Pancreas (tissue), 10 donors: ENCODE measurements around the gene SRGAP2C. TPM values are rescaled to one million over a fixed set of nuclear protein-coding genes. Genes with fewer than 3 reads are reported as not detected.
"Not testable (repeated sequence)": the region's sequence is repeated elsewhere in the genome, so short reads cannot be mapped to it uniquely, and the experiment has no call there.

Source experiments
- ATAC-seq, 4 donors: fragments of 200-7000 bp; cut with Tn5 transposase; one replicate each; pipeline versions ENCODE4 v1.8.0 to v1.9.1; 2020; ENCODE audit warnings: mild to moderate bottlenecking in 4 of 4, moderate library complexity in 4 of 4
- DNase-seq, 6 donors: peaks; one replicate each; pipeline ENCODE4 v3.0.0-alpha.2; 2020
- FAIRE-seq: peaks from 2 replicates; lab custom pipeline; 2012; peaks lifted over from hg19 to GRCh38; lab: Jason Lieb, UNC
- H3K27ac ChIP-seq, 4 donors: fragments of 200-600 bp; sonication (generic); 1 replicate in 3 of 4; 2 replicates in 1 of 4; pipeline versions ENCODE4 v1.5.0 to v1.8.0; 2020
- H3K27me3 ChIP-seq, 4 donors: fragments of 200-600 bp; one replicate each; pipeline ENCODE4 v1.8.0; 2021
- H3K36me3 ChIP-seq, 3 donors: fragments of 200-600 bp; sonication (generic) in 1 of 3; one replicate each; pipeline versions ENCODE4 v1.5.0 to v1.8.0; 2020 to 2021
- H3K4me1 ChIP-seq, 3 donors: fragments of 200-600 bp; one replicate each; pipeline ENCODE4 v1.8.0; 2021
- H3K4me3 ChIP-seq, 4 donors: fragments of 200-600 bp; sonication (generic) in 2 of 4; one replicate each; pipeline versions ENCODE4 v1.5.0 to v1.8.0; 2020 to 2021
- H3K9me3 ChIP-seq, 4 donors: fragments of 200-600 bp; one replicate each; pipeline ENCODE4 v1.8.0; 2021
- WGBS, 2 donors: extraction: QIAGEN DNeasy Blood & Tissue Kit; methylation state at CpG; one replicate each; pipeline ENCODE4 v1.1.7; 2013; 5-methylcytosine and 5-hydroxymethylcytosine counted together
- intact Hi-C, 3 donors: fragments of 100-400 bp; cut with DNase I; formaldehyde crosslinking; loops; one replicate each; pipeline versions ENCODE4 v1.11.1 to v1.14.2; 2022
- polyA plus RNA-seq, 2 donors: library from polyadenylated mRNA; stranded (reverse); fragments of 200-250 nt; gene quantifications; one replicate each; pipeline ENCODE4 v1.2.3, GENCODE V29; 2013
- total RNA-seq, 6 donors: library from RNA; stranded (reverse); fragmentation: NEBNext Ultra II Directional in 4 of 6; extraction: Animal tissue kit (Norgen Biotek cat#: 25700) in 4 of 6; gene quantifications; one replicate each; pipeline versions ENCODE4 v1.2.1 to v1.2.4, GENCODE V29; 2021 to 2023
- donor health status: healthy with polysubstance abuse.
- donor health status: DM: no; HTN: no; CAD: no; lungs with moderate emphysema.
- donor health status: DM: no; HTN: no; CAD: no.
- donor health status: control.
- donor health status: control.
- donor health status: Bipolar disorder and iron deficiency.
- donor health status: DM: yes; HTN: yes; CAD: no.
- donor health status: DM: no; HTN: no; CAD: no.
- donor health status: DM: no; HTN: no; CAD: no.
- donor health status: DM: yes; HTN: yes; CAD: no.

The SRGAP2C gene
- total and polyA plus RNA-seq, 8 donors, result 2.2 to 12.4 (median 4.8) TPM

DNA sequence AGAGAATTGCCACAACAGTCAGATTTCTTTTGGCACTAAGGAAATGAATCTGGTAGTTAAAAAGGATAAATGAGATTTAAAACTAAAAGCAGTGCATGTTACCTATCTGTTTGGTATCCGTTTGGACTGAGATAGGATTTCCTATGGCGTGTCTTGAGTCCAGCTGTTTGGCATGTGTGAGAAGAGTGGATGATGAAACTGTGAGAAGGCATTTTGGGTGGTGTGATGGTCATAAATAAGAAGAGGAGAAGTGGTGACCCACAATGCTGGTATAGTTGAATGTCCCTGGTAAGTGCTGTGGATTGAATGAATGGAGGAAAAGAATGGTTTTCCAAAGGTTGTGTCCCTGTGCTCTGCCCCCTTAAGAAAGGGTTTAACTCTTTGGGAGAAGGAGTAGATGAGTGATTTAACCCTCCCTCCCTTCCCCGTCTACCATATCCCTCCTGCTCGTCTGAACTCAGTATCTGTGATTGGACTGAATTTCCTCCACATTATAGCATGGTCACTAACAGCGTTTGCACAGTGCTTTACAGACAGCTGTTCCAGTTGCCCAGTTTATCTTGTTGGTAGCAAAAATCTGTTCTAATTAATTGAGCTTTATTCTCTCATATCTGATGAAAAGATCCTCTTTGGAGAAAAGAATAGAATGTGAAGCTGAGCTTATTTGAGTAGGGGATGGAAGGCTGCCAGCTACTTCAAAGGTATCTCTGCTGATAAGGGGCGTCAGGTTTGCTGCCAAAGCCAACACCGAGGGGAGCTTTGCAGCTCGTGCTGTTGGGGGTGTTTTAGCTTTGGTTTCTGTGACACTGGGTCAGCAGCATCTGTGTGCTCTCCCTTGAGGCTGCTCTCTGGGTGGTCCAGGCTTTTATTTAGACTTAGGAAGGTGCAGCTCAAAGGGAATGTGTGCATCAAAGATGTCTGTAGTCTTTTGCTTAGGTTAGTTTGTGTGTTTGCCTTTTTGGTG is 148.1 kb downstream of the SRGAP2C start:
- no CpG with 5 or more reads among the region's 8 CpGs for WGBS, 2 donors
- FAIRE-seq, DNase-seq, intact Hi-C loops, H3K4me3 ChIP-seq, H3K36me3 ChIP-seq, H3K9me3 ChIP-seq, H3K27ac ChIP-seq, H3K27me3 ChIP-seq, H3K4me1 ChIP-seq: not testable (repeated sequence)
- ATAC-seq, result peak in 3 of 4 donors; percentile 14 to 44 (median 42)

DNA sequence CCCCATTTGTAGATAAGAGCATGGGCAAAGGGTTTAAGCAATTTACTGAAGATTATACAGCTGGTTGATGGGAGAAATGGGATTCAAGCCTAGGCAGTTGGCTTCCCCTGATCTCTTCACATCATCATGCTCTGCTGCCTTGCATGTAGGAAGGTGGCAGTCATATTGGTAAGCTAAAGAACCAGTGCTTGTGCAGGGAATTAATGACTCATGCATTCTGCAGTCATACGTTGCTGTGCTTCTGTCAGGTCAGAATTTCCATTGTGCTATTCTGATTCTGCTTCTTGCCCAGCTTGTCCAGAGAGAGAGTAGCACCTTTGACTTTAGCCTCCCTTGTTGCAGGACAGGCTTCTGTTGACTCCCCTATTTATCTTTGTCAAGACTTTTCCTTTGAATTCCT is 153.2 kb downstream of the SRGAP2C start:
- ATAC-seq, result peak in 1 of 4 donors; percentile 22
- H3K9me3 ChIP-seq, H3K27ac ChIP-seq, H3K4me1 ChIP-seq, H3K4me3 ChIP-seq, FAIRE-seq, H3K27me3 ChIP-seq, intact Hi-C loops, H3K36me3 ChIP-seq, DNase-seq: not testable (repeated sequence)
- whole genome bisulfite sequencing, 2 donors, result no CpG with 5 or more reads among the region's 1 CpG

DNA sequence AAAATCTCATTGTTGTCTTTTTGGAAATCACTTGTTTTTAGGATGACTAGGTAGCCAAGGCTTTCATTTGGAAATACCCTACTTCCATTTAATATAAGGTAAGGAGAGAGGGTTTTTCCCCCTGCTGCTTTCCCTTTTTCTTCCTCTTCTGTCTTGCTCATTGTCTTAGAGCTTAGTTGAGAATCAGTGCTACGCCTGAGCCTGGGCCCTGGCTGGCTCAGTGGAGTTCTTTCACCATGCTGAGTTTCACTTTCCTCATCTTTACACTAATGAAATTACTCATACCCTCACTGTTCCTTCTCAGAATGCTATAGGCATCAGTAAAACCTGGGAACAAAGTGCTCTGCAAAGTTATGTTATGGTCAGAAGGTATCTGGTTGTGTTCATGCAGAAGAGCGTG is 154.8 kb downstream of the SRGAP2C start:
- DNase-seq, H3K36me3 ChIP-seq, H3K27ac ChIP-seq, ATAC-seq, H3K4me3 ChIP-seq, H3K27me3 ChIP-seq, intact Hi-C loops, H3K4me1 ChIP-seq, H3K9me3 ChIP-seq, FAIRE-seq: not testable (repeated sequence)
- no CpG with 5 or more reads among the region's 2 CpGs for WGBS, 2 donors

DNA sequence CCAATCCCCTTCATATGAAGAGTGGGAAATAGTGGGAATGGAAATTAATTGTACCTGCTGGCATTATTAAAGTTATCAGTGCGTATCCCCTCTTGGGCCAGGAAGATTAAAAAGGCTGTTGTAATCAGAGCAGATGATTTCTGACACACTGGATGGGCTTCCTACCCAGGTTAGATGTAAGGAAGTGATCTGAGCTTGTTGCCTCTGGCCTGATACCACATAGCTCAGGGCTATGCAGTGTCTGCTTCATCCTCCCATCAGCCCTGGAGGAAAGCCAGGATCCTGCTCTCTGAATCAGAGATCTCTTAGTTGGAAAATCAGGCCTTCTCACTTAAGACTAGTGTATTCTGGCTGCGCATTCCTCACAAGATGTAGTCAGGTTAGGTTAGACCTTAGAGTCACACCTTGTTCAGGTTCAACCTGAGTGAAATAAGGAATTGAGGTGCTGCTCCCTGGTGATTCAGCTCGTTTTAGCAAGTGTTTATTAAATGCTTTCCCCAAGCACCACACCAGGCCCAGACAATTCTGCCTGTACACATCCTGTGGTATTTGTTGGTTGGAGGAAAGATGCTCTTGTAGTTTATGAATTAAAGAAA is 158.6 kb downstream of the SRGAP2C start:
- DNase-seq, H3K4me1 ChIP-seq, H3K27me3 ChIP-seq, FAIRE-seq, intact Hi-C loops, H3K36me3 ChIP-seq, H3K9me3 ChIP-seq, H3K27ac ChIP-seq, ATAC-seq, H3K4me3 ChIP-seq: not testable (repeated sequence)
- WGBS, 2 donors, result 91 to 92% methylated on average over 1 of the region's 3 CpGs

DNA sequence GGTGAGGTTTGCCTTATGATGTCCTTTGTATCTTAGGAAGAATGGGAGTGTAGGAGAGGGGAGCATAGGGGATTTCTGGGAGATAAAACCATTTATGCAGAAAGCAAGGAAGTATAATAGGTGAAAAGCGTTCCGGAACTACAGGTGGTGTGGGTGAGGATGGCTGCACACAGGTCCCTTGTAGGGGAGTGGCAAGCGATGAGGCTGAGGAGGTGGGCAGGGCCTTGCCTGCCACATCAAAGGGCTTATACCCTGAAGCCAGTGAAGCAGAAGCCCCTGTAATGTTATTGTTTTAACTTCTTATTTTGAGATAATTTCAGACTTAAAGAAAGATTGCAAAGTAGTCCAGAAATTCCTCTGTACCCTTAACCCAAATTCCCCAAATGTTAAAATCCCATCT is 159.6 kb downstream of the SRGAP2C start:
- FAIRE-seq, H3K4me3 ChIP-seq, H3K27me3 ChIP-seq, intact Hi-C loops, DNase-seq, H3K27ac ChIP-seq, H3K9me3 ChIP-seq, ATAC-seq, H3K4me1 ChIP-seq, H3K36me3 ChIP-seq: not testable (repeated sequence)
- no CpG with 5 or more reads among the region's 3 CpGs for WGBS, 2 donors

DNA sequence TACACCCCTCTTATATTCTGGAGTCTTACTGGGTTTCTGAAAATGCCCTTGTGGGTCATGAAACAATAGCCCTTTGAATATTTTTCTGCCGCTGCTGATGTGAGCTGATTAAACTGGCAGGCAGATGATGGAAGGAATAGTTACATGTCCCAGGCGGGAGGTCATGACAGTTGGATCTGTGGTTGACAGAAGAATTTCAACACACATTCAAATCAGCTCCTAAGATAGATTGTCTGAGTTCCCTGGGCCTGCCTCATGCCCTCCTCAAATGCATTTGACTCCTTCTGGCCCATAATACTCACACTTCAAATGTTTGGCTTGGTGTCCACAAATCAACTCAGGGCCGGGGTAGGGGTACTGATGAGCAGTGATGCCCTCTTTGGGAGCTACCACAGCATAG is 161.9 kb downstream of the SRGAP2C start:
- H3K4me3 ChIP-seq, FAIRE-seq, ATAC-seq, H3K4me1 ChIP-seq, H3K9me3 ChIP-seq, H3K36me3 ChIP-seq, H3K27ac ChIP-seq, DNase-seq, H3K27me3 ChIP-seq, intact Hi-C loops: not testable (repeated sequence)
- 86 to 89% methylated on average over 3 of the region's 3 CpGs for WGBS, 2 donors

DNA sequence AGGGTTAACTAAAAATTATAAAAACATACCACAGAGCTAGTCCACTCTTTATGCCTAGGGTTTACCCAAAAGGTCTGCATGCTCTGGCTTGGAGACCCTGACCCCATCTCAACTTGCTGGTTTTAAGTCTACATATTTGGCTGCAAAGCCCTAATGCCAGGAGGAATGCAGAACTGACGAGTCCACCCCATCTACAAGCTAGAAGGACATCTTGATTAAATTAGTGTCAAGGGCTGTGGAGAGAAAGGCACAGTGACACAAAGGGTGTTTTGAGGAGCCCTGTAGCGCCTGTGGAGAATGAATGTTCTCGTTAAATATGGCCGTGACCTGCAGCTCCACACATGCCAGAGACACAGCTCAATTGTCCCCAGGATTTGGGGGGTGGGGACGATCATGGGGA is 162.7 kb downstream of the SRGAP2C start:
- H3K36me3 ChIP-seq, H3K4me3 ChIP-seq, FAIRE-seq, intact Hi-C loops, H3K9me3 ChIP-seq, H3K27me3 ChIP-seq, H3K4me1 ChIP-seq, DNase-seq, H3K27ac ChIP-seq, ATAC-seq: not testable (repeated sequence)
- WGBS, 2 donors, result 70 to 87% methylated on average over 3 to 4 of the region's 5 CpGs

DNA sequence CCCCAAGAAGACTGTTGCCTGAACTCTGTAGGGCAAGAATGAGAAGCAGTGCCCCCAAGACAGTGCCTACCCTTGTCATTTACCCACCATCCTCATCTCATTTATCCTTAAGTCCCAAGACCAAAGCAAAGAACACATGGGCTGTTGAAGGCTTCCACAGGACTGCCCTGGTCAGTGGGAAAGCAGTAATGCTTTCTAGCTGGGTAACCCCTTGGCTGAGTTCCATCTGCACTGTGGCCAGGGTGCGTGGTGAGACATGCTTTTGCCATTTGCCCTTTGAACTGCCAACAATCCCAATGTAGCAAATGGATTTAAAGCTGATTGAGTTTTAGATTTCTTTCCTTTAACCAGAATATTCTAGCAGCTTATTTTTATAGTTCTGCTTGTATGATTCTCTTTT is 163.3 kb downstream of the SRGAP2C start:
- FAIRE-seq, H3K9me3 ChIP-seq, H3K4me1 ChIP-seq, H3K4me3 ChIP-seq, H3K36me3 ChIP-seq, intact Hi-C loops, DNase-seq, H3K27me3 ChIP-seq, H3K27ac ChIP-seq: not testable (repeated sequence)
- peak in 1 of 4 donors; percentile 36 for ATAC-seq
- no CpG with 5 or more reads among the region's 1 CpG for whole genome bisulfite sequencing, 2 donors

DNA sequence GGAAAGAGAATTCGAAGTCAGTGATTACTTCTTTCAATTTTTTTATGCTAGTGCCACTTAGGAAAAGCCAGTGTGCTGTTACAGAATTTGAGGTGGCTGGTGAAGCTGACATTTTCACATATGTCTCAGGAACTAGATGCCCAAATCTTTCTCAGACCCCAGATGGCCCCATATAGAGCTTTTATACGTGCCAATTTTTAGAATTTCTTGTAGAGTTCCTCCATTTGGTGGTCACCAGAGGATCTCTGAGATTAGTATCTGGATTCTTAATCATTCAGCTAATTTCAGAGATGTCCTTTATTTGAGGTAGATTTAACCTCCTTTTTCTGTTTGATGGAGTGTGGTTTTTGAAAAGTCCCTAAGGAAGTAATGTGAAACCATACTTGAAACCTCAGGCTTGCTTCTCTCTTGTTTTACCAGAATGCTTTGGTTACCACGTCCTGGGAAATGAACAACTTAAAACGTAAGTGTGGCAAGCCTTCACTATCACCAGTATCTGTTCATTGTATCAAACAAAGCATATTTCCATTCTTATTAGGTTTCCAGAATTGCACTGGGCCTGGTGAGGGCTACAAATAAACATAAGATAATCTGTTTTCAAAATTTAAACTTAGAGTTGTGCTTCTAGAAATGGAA is 164.7 kb downstream of the SRGAP2C start:
- H3K9me3 ChIP-seq, H3K27ac ChIP-seq, H3K4me3 ChIP-seq, H3K4me1 ChIP-seq, intact Hi-C loops, FAIRE-seq, H3K36me3 ChIP-seq, ATAC-seq, H3K27me3 ChIP-seq, DNase-seq: not testable (repeated sequence)
- 78 to 100% methylated on average over 1 of the region's 4 CpGs for WGBS, 2 donors

DNA sequence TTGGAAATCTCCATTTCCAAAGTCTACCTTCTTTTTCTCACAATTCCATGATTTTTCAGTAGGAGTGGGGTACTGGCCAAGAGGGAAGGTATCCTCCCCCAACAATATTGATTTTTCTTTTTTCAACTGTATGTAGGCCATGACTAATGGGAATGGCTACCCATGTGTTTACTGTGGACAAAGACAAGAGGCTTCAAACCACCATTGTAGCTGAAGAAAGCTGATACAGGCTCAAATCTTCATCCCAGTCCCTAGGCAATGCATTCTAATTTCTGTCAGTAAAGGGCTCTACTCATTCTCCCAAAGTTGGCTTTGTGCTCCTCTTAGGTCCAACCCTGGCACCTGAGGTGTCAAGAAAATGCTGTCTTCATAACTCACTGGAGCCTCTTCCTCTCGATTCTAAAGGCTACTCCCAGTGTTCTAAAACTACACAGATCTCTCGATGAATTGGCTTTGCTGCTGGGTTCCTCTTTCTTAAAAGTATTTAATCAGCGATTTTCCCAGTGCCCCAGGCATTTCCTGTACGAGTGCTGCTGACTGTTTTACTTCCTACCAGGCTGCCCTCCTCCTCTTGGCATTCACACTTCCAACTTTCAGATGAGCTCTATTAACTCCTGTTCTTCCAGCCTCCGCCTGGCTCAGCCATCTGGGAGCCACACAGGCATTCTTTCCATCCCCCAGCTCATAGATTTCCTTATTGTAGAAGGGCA is 171.1 kb downstream of the SRGAP2C start:
- H3K36me3 ChIP-seq, DNase-seq, H3K27me3 ChIP-seq, H3K27ac ChIP-seq, H3K9me3 ChIP-seq, intact Hi-C loops, FAIRE-seq, H3K4me3 ChIP-seq, H3K4me1 ChIP-seq: not testable (repeated sequence)
- ATAC-seq, result peak in 3 of 4 donors; percentile 57 to 73 (median 73)
- whole genome bisulfite sequencing, 2 donors, result no CpG with 5 or more reads among the region's 5 CpGs

DNA sequence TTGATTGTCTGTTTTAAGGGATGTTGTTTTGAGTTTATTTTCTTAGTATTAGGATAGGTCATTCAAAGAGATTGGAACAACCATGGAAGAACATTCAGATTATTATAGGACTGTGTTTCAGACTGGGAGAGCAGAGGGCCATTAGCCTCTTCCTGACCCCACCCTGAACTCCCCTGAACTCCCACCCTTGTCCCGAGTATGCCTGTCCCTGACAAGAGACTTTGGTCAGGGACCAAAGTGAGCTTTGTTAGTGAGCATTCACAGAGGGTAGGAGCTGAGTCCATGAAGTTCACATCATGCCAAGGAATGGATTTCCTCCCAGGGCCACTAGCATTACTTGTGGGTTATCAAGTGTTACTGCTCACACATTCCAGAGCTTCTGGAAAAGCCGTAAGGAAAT is 172.0 kb downstream of the SRGAP2C start:
- ATAC-seq, result not testable (repeated sequence)

More for the DNA sequence above, 172.0 kb downstream of the SRGAP2C start:
- H3K27me3 ChIP-seq, H3K4me3 ChIP-seq, H3K4me1 ChIP-seq, FAIRE-seq, H3K36me3 ChIP-seq, DNase-seq, H3K9me3 ChIP-seq, H3K27ac ChIP-seq, intact Hi-C loops: not testable (repeated sequence)
- WGBS, 2 donors, result 56 to 100% methylated on average over 1 of the region's 2 CpGs
